ENCODE measurements around the gene RNF220.

The RNF220 gene

GRCh38 chr1:44619261-44619900 lies 214.3 kb downstream of the RNF220 start:
- no peak for DNase-seq (ENCODE audit: low read depth)

DNA sequence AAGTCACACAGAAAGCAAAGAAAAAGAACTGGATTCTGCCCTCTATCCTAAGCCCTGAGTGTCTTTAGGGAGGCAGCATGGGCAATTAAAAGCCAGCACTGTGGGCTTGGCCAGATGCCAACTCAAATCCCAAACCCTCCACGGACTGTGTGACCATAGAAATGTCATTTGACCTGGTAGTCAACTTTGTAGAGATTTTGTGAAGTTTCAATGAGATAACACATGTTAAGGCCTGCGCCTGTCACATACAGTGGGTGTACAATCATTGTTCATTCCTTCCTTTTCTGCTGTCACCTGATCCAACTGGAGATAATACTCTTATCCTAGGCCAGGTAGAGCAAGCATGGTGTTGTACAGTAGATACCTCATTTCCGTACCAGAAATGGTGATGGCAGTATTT lies 215.0 kb downstream of the RNF220 start:
- no peak overlapping the region for H3K4me3 ChIP-seq (ENCODE audit: low read depth, low read length)
- DNase-seq (ENCODE audit: low read depth) = no peak
- TF ChIP-seq CTCF (IDR thresholded peaks at IDR 0.05; ENCODE audit: control insufficient read depth, extremely low read depth, insufficient read depth) = no peak

More at GRCh38 chr1:44619261-44619900, 214.3 kb downstream of the RNF220 start:
- no peak overlapping the region for H3K4me3 ChIP-seq (ENCODE audit: low read depth, low read length)
- TF ChIP-seq CTCF (IDR thresholded peaks at IDR 0.05; ENCODE audit: control insufficient read depth, extremely low read depth, insufficient read depth) = no peak

DNA sequence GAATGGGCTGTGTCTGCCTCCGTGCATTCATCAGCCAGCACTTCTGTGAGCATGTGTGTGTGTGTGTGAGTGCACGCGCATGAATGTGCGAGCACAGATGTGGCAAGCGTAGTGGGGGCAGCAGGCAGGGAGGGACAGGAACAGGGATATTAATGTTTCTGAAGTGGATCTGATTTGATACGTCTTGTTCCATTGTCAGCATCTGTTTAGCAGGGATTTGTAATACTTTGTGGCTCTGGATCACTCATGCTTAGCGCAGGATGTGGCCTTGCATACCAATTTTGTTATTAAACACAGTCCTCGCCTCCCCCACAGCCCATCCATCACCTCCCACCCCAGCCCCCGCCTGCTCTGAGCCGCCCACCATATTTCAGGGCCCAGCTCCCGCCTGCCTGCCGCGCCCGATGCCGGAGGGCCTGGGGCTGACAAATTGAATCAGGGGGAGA lies 216.8 kb downstream of the RNF220 start:
- DNase-seq (ENCODE audit: low read depth) = no peak
- TF ChIP-seq CTCF (IDR thresholded peaks at IDR 0.05; ENCODE audit: control insufficient read depth, extremely low read depth, insufficient read depth) = no peak
- H3K4me3 ChIP-seq (ENCODE audit: low read depth, low read length) = no peak overlapping the region

DNA sequence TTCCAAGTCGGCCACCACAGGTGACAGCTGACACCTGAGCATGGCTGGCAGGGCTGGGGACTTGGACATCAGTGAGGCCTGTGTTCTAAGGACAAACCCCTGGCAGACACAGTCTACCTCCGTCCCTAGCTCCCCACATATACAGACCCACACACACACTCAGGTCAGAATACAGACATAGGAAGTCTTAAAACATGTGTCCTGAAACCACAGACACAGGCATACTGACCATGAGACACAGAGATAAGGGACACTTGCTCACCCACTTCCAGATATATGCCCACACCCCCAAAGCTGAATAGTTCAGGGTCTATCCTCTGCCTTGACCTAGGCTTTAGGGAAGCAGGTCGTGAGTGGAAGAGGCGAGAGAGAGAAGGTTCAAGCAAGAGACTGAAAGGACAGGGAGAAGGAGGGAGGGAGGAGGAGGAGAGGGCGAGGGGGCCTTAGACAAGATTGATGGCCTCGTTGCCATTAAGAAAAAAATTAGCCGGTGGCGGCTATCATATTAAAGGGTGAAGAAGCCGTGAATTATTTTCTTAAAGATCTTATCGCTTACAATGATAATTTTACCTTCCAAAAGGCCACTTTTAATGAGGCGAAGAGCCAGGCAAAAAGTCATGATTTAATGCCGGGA lies 219.3 kb downstream of the RNF220 start:
- H3K4me3 ChIP-seq (ENCODE audit: low read depth, low read length) = no peak overlapping the region
- no peak for TF ChIP-seq CTCF (IDR thresholded peaks at IDR 0.05; ENCODE audit: control insufficient read depth, extremely low read depth, insufficient read depth)
- DNase-seq (ENCODE audit: low read depth) = no peak

DNA sequence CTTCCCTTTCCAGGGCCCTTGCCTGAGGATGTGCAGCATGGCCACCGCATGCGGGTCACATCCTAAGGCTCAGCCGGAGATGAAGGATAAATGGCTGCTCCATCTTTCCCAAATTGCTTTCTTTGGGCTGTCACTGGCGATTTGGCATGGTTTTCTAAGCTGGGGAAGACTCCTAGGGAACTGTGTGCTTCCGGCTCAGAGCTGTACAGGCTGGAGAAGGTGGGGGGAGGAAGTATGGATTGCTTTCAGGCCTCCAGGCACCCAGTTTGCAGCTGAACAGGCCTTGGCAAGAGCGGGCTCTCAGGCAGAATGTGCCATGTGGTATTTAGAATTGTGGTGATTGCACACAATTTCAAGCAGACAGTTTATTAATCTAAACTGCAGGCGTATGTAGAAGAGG lies 220.3 kb downstream of the RNF220 start:
- DNase-seq (ENCODE audit: low read depth) = no peak
- H3K4me3 ChIP-seq (ENCODE audit: low read depth, low read length) = no peak overlapping the region
- TF ChIP-seq CTCF (IDR thresholded peaks at IDR 0.05; ENCODE audit: control insufficient read depth, extremely low read depth, insufficient read depth) = no peak

- DNase-seq (ENCODE audit: low read depth) = no peak
- H3K4me3 ChIP-seq (ENCODE audit: low read depth, low read length) = no peak overlapping the region
- TF ChIP-seq CTCF (IDR thresholded peaks at IDR 0.05; ENCODE audit: control insufficient read depth, extremely low read depth, insufficient read depth) = no peak
Observed at GRCh38 chr1:44628962-44629756, 224.1 kb downstream of the RNF220 start.
